Nephron (organoid): ENCODE results near the gene PDE4D.

Experiments
- H3K27ac Mint-ChIP-seq, 3 experiments: 2 replicates each; pipeline ENCODE4 v1.8.0; 2020; ENCODE audit warnings: mixed read lengths in 3 of 3, mild to moderate bottlenecking in 2 of 3, moderate library complexity in 1 of 3
- H3K27me3 Mint-ChIP-seq: 2 replicates; pipeline ENCODE4 v1.8.0; 2021; ENCODE audit warnings: low read depth, mild to moderate bottlenecking, moderate library complexity, mixed read lengths
- H3K36me3 Mint-ChIP-seq: 2 replicates; pipeline ENCODE4 v1.8.0; 2020; ENCODE audit warnings: low read depth, mixed read lengths
- H3K4me1 Mint-ChIP-seq: 2 replicates; pipeline ENCODE4 v1.8.0; 2020; ENCODE audit warnings: mixed read lengths
- H3K4me3 Mint-ChIP-seq, 3 experiments: 2 replicates each; pipeline ENCODE4 v1.8.0; 2020; ENCODE audit warnings: mild to moderate bottlenecking in 3 of 3, mixed read lengths in 3 of 3, moderate library complexity in 2 of 3
- H3K9me3 Mint-ChIP-seq: 2 replicates; pipeline ENCODE4 v1.8.0; 2020; ENCODE audit warnings: mixed read lengths
- CTCF ChIP-seq, 3 experiments: fragments of 200-600 bp; sonication (generic); IDR thresholded peaks; one replicate each; pipeline ENCODE4 v1.5.0; 2021; ENCODE audit warnings: antibody characterized with exemption in 3 of 3; ENCODE audit not compliant: unreplicated experiment in 3 of 3

PDE4D gene

GRCh38 chr5:59193616-59194319 is 699.8 kb downstream of the PDE4D start:
- Mint-ChIP-seq H3K4me3 (no peak overlapping the region), H3K9me3 (no peaks in the 10 kb centered on the region), H3K4me1 (peaks cover 19% of the 10 kb centered on the region), H3K27me3 (no peaks in the 10 kb centered on the region), H3K27ac (no peak overlapping the region), H3K36me3 (no peaks in the 10 kb centered on the region)
- no peak for TF ChIP-seq CTCF (IDR thresholded peaks at IDR 0.05; ENCODE audit: unreplicated experiment in 3 of 3)

DNA sequence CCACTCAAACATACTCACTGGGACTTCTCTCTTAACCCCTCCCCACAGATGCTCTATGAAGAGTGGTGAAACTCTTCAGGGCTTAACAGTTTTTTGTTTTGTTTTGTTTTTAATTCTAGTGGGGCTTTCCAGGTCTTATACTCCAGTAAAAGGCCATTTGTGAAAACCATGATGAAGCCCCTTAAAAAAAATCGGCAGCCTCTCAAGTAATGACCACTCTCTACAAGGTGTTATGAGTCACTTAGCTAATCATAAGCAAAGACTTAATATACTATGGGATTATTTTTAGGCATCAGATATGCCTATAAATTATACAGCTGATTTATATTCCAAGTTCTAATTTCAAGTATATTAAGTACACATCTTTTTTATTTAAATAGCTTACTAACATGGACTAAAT is 702.8 kb downstream of the PDE4D start:
- Mint-ChIP-seq H3K36me3 (no peaks in the 10 kb centered on the region), H3K9me3 (no peaks in the 10 kb centered on the region), H3K27me3 (no peaks in the 10 kb centered on the region), H3K4me3 (no peak overlapping the region), H3K27ac (no peak overlapping the region), H3K4me1 (peaks cover 30% of the 10 kb centered on the region)
- TF ChIP-seq CTCF (IDR thresholded peaks at IDR 0.05; ENCODE audit: unreplicated experiment in 3 of 3), result no peak

- peak overlapping the region; percentile 55 to 70 (median 70) for H3K27ac Mint-ChIP-seq
- no peak for TF ChIP-seq CTCF (IDR thresholded peaks at IDR 0.05; ENCODE audit: unreplicated experiment in 3 of 3)
Measured at GRCh38 chr5:59189472-59190244, 703.9 kb downstream of the PDE4D start.

DNA sequence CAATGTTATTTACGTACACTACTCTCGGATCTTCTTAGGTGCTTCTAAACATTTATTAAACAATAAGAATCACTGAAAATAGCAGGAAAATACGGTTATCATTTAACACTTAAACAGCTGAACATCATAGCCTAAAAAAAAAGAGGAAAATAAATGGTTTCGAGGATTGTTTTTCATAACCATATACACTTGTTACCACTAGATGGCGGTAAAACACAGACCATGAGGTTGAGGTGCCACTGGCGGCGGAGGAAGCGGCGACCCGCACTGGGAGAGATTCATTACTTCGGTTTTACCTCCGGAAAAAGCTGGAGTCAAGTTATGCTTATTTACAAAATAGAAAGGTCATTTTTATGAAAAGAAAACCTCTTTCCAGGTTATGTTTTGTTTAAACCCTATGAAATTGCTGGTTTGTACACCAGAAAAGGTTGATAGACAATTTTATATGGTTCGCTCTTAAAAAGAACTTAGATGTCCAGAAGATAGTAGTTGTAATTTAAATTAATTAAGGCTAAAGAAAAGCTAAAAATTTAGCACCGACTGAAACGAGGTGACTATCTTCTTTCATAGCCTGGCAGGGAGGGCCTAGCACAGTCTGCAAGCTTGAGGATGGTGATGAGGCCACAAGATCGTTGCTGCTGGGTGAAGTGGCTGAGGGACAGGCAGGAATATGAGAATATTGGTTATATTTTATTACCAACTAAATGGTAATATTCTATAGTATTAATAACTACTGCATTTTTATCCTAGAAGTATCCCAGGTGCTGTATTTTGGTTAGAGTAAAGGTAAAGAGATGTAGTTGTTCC is 704.9 kb downstream of the PDE4D start:
- Mint-ChIP-seq H3K4me1 (peaks cover 30% of the 10 kb centered on the region), H3K36me3 (no peaks in the 10 kb centered on the region), H3K9me3 (no peaks in the 10 kb centered on the region), H3K27me3 (no peaks in the 10 kb centered on the region), H3K4me3 (peak overlapping the region; percentile 23 to 75 (median 31)), H3K27ac (peak overlapping the region in 2 of 3 experiments; percentile 45 to 55)
- TF ChIP-seq CTCF (IDR thresholded peaks at IDR 0.05; ENCODE audit: unreplicated experiment in 3 of 3), result peak; percentile 79 to 95 (median 82)

More at GRCh38 chr5:59189472-59190244, 703.9 kb downstream of the PDE4D start:
- Mint-ChIP-seq H3K27me3 (no peaks in the 10 kb centered on the region), H3K36me3 (no peaks in the 10 kb centered on the region), H3K4me1 (peaks cover 30% of the 10 kb centered on the region), H3K9me3 (no peaks in the 10 kb centered on the region), H3K4me3 (peak overlapping the region in 1 of 3 experiments; percentile 53)

- H3K27ac Mint-ChIP-seq, result peak overlapping the region in 2 of 3 experiments; percentile 48 to 55
- H3K36me3 Mint-ChIP-seq, result no peaks in the 10 kb centered on the region
- H3K4me3 Mint-ChIP-seq, result peak overlapping the region in 2 of 3 experiments; percentile 39 to 75
- H3K27me3 Mint-ChIP-seq, result no peaks in the 10 kb centered on the region
- TF ChIP-seq CTCF (IDR thresholded peaks at IDR 0.05; ENCODE audit: unreplicated experiment in 3 of 3), result no peak
- H3K4me1 Mint-ChIP-seq, result peaks cover 30% of the 10 kb centered on the region
- H3K9me3 Mint-ChIP-seq, result no peaks in the 10 kb centered on the region
Measured at GRCh38 chr5:59187857-59188256, 705.7 kb downstream of the PDE4D start.
